Fibroblast of peridontal ligament (primary cell): Measurements from ENCODE around the gene RASIP1.
A peak's percentile ranks its signal among the peaks of the same experiment; 100 is the strongest.
"Not testable (repeated sequence)": the region's sequence is repeated elsewhere in the genome, so short reads cannot be mapped to it uniquely, and the experiment has no call there.

Source experiments
- DNase-seq: peaks from one replicate; pipeline ENCODE4 v3.0.0-alpha.2; 2010; ENCODE audit errors: extremely low read depth

The RASIP1 gene

GRCh38 chr19:48735031-48735615, 5.3 kb downstream of the RASIP1 start:
- no peak for DNase-seq

- DNase-seq, result no peak
Observed at GRCh38 chr19:48734625-48735024, 5.8 kb downstream of the RASIP1 start.

DNA sequence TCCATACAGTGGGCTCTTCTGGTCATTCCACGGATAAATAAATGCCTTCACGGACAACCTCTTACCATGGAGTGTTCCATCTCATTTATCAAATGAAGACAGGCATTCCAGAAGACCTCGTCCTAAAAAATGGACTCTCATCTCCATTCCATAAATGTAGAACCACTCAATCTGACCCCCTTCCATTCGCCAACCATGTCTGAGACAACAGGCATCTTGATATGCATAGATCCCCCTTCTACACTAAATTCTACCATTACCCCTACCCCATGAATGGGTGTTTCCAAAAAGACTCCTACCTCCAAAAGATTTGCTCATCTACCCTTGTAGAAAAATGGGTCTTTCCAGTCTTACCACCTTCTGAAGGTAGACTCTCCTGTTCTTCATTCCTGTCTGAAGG, 9.0 kb downstream of the RASIP1 start:
- DNase-seq, result no peak

GRCh38 chr19:48728911-48729664, 11.3 kb downstream of the RASIP1 start:
- no peak for DNase-seq

- no peak for DNase-seq
Observed at GRCh38 chr19:48726556-48726955, 13.9 kb downstream of the RASIP1 start.

GRCh38 chr19:48724796-48725753, 15.3 kb downstream of the RASIP1 start:
- DNase-seq, result peak; percentile 89

DNA sequence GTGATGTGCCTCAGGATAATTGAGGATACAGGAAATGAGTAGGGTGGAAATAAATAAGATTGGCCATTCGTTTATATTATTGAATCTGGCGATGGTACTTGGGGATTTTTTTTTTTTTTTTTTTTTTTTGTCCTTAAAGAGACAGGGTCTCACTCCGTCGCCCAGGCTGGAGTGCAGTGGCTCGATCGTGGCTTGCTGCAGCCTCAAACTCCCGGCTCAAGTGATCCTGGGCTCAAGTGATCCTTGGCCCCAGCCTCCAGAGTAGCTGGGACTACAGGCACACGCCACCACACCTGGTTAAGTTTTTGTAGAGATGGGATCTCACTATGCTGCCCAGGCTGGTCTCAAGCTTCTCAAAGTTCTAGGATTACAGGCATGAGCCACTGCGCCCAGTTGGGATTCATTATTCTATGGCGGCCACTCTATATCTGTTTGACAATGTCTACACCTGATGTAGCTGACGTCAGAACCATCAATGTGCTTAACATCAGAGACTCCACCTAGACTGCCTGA, 18.2 kb downstream of the RASIP1 start:
- DNase-seq, result no peak

DNA sequence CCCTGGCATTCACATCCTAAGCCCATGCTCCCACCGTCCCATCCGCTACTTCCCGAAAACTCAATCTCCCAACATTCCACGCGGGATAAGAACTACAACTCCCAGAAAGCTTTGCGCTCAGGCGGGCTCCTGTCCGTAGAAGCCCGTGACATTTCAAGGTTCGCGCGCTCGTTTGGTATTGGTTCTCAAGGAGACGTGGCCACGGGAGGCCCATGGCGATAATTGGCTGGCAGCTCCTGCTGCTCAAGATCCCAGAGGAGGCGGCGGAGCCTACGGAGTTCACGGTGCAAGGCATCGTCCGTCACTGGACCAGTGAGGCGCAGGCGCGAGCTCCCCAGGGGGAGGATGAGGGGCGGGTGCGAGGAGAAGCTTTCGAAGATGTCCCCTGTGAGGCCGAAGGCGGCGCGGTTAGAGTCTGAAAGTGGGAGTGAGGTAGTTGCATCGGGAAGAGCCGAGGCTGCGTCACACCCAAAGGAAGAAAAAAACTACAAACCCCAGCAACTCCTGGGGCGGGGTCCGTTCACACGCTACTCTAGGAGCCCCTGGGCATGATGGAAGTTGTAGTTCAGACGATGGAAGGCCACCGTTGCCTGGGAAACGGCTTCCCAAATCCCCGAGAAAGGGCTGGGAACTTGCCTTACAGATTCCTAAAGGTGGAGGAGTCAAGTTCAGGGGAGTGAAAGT, 19.7 kb downstream of the RASIP1 start:
- DNase-seq, result peak; percentile 99

- DNase-seq, result no peak
Observed at GRCh38 chr19:48720251-48720612, 20.2 kb downstream of the RASIP1 start.

DNA sequence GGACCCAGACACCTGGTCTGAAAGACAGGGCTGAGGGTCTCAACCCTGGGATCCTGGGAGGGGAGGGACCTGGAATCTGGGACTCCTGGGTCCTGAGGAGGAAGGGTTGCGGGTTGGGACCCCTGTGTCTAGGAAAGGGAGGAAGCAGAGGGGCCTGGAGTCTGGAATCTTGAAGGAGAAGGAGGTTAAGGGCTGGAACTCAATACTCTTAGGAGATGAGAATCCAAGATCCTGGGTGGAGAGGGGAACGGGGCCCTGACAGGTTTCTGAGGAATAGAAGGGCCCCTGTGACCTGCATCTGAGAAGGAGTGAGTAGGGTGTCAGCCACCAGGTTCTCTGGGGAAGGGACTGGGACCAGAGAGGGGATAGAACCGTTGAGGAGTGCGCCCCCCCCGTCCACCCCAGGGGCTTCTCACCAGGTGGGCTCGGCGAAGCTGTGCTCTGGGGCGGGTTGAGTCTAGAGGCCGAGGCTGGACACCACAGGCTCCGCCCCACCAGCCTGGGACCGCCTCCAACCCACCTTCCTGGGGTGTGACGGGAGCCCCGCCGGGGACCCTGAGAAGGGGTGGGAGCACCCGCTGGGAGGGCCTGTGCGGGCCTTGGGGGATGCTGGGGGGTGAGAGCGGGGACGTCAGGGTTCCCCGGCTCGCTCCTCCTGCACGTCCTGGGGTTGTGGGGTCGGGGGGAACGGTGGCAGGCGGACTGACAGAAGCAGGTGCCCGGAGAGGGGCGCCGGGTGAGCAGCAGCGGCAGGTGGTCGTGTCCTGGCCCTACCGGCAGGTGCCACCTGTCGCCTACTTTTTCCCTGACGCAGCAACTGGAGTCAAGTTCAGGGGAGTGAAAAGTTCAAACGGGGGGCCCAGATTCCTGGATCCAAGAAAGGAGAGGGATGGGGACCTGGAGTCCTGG, 20.9 kb downstream of the RASIP1 start, which contains the start of gene MAMSTR:
Gene MAMSTR, minus strand, starts transcription at position 463 of the 909 bp plus-strand sequence. CDS start 694 bp downstream, outside the sequence.
- no peak for DNase-seq

DNA sequence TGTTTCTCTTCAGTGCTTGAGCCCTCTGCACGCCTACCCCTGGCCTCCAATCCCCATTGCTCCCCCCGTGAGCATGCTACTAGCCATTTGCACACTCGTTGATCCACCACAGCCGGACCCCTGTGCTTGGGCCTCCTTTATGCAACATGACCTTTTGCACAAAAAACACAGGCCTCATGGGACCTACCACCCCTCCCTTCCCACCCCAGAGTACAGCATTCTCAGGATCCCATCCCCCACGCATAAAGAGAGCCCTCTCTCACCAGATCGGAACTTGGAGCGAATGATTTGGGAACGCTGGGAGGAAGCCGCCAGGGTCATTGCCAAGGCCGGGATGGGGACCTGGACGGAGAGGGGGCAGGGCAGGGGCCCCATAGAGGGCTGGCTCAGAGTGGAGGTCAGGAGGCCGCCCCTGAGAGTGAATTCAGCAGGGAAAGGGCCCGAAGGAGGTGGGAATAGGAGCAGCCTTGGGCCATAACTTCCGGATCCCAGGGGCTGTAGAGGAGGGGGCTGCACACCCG, 21.6 kb downstream of the RASIP1 start:
- DNase-seq, result no peak

DNA sequence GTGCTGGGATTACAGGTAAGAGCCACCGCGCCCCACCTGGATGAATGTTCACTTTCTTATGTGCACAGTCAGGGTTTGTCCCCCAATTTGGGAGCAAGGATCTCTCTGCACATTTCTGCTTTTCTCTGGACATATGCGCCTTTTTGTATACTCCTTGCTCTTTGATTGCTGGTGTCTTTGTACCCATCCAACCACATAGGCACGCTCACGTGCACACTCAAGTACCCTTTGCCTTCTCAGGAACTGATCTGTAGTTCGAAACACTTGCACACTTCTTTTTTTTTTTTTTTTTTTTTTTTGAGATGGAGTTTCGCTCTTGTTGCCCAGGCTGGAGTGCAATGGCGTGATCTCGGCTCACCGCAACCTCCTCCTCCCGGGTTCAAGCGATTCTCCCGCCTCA, 22.3 kb downstream of the RASIP1 start:
- not testable (repeated sequence) for DNase-seq

DNA sequence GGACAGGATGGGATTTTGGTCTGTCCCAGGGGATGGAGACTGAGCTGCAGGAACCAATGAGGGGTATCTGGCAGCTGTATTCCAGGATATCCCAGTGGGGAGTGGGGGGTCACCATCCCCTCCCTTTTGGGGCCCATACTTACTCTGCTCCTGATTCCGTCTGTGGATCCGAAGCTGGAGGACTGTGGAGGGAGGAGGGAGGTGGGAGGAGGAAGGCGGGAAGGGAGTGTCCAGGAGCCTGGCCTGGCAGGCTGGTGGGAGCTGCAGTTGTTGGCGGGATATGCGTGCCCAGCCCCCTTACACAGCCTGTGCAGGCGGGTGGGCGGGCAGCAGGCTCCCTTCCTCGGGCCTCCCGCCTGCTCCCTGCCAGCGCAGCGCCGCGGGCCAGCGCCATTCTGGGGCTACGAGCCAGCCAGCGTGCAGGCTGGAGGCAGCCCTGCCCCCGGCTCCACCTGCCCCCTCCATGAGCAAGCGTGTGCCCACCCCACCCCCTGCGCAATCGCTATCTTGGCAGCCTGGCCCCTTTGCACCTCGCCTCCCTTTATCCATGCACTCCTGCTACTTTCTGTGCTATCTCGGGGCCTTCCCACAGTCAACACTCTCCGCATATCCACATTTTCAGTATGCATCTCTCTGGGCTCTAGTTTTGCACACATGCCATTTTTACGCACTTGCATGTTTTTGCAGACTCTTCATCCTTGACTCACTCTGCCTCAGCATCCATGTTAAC, 23.7 kb downstream of the RASIP1 start:
- DNase-seq, result peak; percentile 62

DNA sequence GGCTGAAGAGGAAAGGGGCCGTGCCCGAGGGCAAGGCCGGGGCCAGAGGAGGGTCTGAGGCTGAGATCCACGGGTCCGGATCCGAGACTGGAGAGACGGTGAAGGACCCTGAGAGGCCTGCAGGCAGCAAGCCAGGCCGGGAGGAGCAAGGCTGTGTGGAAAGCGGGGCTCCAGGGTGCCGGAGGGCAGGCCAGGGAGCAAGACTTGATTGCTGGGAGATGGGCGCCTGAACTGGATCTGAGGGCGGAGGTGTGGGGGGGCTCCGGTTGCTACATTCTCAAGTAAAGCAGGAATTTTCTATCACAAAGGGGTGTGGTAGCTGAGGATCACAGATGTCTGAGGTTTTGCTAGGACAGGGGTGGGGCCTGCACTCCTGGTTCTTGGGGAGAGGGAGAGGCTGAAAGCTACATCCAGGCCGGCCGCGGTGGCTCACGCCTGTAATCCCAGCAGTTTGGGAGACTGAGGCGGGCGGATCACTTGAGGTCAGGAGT, 24.7 kb downstream of the RASIP1 start:
- DNase-seq, result no peak

- no peak for DNase-seq
Observed at GRCh38 chr19:48714759-48715675, 25.4 kb downstream of the RASIP1 start.

DNA sequence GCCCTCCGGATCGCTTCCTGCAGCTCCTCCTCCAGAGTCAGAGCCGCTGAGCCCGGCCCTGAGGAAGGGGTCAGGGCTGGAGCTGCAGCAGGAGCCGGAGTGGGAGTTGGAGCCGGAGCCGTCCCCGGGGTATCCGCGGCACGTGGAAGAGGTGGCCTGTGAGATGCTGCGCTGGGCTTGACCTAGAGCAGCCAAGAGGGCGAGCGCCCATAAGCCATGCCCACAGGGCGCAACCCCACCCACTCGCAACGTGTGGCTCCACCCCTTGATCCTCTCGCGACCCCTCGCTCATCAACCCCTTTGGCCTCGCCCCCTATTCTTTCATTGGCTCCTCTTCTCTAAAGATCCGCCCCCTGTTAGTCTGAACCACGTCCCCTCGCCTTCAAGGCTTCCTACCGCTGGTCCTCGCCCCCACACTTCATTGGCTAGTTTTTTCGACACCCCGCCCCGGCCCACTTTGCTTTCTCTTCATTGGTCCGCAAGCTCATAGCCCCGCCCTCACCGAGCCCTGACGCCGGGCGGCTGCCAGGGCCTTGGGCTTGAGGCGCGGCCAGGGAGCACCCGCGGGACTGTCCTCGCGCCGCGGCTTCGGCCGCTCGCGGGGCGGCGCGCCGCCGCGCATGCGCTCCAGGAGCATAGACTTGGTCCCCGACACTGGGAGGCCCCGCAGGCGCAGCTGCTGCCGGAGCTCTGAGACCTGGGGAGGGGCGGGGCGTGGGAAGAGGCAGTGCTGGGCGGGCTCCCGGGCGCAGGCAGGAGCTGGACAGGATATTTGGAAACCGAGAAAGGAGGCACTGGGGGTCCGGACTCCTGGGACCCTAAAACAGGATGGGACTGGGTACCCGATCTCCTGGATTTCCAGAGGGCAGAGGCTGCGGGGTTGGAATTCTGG, 26.3 kb downstream of the RASIP1 start:
- DNase-seq, result peak; percentile 99
